Large intestine (tissue), 3 donors: ENCODE measurements around the gene PDZD2. TPM values are rescaled to one million over a fixed set of nuclear protein-coding genes. Genes with fewer than 3 reads are reported as not detected.
A peak's percentile ranks its signal among the peaks of the same experiment; 100 is the strongest.

ENCODE experiments used
- DNase-seq, 2 donors: peaks; one replicate each; pipeline versions ENCODE4 v3.0.0 to v3.0.0-alpha.2; 2013
- H3K27ac ChIP-seq: one replicate; pipeline ENCODE4 v1.5.1; 2013; ENCODE audit warnings: low read length
- H3K27me3 ChIP-seq: 2 replicates; pipeline ENCODE4 v1.6.1; 2013; ENCODE audit warnings: low read length; ENCODE audit not compliant: control insufficient read depth, insufficient read depth
- H3K36me3 ChIP-seq: 2 replicates; pipeline ENCODE4 v1.6.1; 2013; ENCODE audit warnings: low read length; ENCODE audit not compliant: control insufficient read depth, insufficient read depth
- H3K4me1 ChIP-seq: one replicate; pipeline ENCODE4 v1.6.1; 2013; ENCODE audit warnings: low read length; ENCODE audit not compliant: control insufficient read depth, insufficient read depth
- H3K4me3 ChIP-seq: one replicate; pipeline ENCODE4 v1.5.1; 2013; ENCODE audit warnings: low read length
- H3K9me3 ChIP-seq: one replicate; pipeline ENCODE4 v1.6.1; 2013; ENCODE audit warnings: mild to moderate bottlenecking, low read depth, low read length, moderate library complexity; ENCODE audit not compliant: control insufficient read depth
- WGBS: methylation state at CpG from one replicate; pipeline ENCODE4 v1.1.5; 2013; ENCODE audit warnings: low lambda C conversion rate; ENCODE audit not compliant: insufficient coverage; 5-methylcytosine and 5-hydroxymethylcytosine counted together
- polyA plus RNA-seq: library from polyadenylated mRNA; unstranded; fragments of 120-200 nt; gene quantifications from one replicate; pipeline ENCODE4 v1.2.1, GENCODE V29; 2013

PDZD2 gene
- polyA plus RNA-seq, 1 donor: 4.7 TPM

DNA sequence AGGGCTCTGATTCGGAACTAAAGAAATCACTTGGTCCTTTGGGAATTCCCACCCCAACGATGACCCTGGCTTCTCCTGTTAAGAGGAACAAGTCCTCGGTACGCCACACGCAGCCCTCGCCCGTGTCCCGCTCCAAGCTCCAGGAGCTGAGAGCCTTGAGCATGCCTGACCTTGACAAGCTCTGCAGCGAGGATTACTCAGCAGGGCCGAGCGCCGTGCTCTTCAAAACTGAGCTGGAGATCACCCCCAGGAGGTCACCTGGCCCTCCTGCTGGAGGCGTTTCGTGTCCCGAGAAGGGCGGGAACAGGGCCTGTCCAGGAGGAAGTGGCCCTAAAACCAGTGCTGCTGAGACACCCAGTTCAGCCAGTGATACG, 451.8 kb downstream of the PDZD2 start:
- Histone ChIP-seq H3K27me3 (no peaks in the 10 kb centered on the region), H3K27ac (no peak overlapping the region), H3K36me3 (peaks cover 2% of the 10 kb centered on the region), H3K4me3 (no peak overlapping the region), H3K4me1 (no peaks in the 10 kb centered on the region), H3K9me3 (peaks cover 2% of the 10 kb centered on the region)
- DNase-seq: no peak
- 80% methylated on average over 1 of the region's 17 CpGs for WGBS

DNA sequence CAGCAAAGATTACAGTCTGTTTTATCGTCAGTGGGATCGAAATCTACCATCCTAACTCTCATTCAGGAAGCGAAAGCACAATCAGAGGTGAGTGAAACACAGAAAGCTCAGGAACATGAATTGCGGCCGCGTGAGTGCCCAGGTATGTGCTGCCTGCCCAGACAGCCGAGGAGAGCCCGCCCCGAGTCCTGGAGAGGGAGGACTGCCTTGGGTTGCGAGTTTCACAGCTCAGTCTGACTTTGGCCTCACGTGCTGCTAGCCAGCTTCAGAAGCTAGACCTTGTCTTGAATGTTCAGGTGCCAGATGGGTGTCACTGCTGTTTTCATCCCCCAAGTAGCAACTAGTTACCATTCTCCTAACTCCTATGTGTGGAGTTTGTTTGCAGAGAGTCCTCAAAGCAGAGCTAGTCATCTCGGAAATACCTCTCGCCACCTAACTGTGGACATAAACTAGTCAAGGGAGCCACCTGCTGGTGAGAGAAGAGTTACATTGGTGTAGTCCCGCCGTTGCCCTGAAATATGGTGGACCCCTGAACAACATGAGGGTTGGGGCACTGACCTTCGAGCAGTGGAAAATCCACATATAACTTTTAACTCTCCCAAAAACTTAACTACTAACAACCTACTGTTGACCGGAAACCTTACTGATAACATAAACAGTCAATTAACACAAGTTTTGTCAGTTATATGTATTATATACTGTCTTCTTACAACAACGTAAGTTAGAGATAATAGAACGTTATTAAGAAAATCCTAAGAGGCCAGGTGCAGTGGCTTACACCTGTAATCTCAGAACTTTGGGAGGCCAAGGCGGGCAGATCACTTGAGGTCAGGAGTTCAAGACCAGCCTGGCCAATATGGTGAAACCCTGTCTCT, 454.2 kb downstream of the PDZD2 start:
- WGBS: no CpG with 5 or more reads among the region's 20 CpGs
- Histone ChIP-seq H3K36me3 (peaks cover 6% of the 10 kb centered on the region), H3K27me3 (no peaks in the 10 kb centered on the region), H3K9me3 (peaks cover 2% of the 10 kb centered on the region), H3K4me3 (no peak overlapping the region), H3K27ac (no peak overlapping the region), H3K4me1 (no peaks in the 10 kb centered on the region)
- DNase-seq: peak; percentile 36 to 46

DNA sequence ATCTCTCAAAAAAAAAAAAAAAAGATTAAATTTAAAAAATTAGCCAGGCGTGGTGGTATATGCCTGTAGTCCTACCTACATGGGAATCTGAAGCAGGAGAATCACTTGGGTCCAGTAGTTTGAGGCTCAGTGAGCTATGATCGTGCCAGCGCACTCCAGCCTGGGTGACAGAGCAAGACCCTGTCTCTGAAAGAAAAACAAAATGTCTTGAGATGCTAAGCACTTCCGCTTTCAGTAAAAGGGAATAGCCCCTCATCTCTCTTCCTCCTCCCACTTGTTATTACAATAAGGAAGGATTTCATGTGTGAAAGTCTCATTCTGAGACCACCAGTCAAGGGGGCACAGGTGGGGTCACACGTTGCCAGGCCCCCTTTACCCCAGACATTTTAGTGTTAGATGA, 455.8 kb downstream of the PDZD2 start:
- no peak overlapping the region for H3K4me3 ChIP-seq
- H3K9me3 ChIP-seq: peaks cover 2% of the 10 kb centered on the region
- no peak for DNase-seq
- H3K27ac ChIP-seq: no peak overlapping the region
- no peaks in the 10 kb centered on the region for H3K4me1 ChIP-seq
- H3K27me3 ChIP-seq: no peaks in the 10 kb centered on the region
- peaks cover 10% of the 10 kb centered on the region for H3K36me3 ChIP-seq
- no CpG with 5 or more reads among the region's 5 CpGs for WGBS

DNA sequence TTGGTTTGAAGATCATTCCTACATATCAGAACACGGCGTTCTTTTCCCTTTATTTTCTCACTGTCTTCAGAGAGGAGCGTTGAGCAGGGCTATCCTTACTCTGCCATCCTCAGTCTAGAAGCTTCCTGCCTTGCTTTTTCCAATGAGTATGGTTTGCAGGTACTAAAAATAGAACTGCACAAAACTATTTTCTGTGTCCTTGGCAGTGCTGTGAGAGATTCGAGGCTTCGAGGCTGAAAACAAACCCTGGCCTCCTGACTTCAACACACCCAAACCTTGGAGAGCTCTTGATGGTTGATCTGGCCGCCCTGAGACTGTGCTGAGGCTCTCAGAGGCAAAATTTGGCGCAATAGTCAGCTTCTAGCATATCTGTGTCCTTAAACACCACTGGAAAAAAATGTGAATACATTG, 456.3 kb downstream of the PDZD2 start:
- WGBS: 100% methylated on average over 1 of the region's 7 CpGs
- H3K27me3 ChIP-seq: no peaks in the 10 kb centered on the region
- peaks cover 2% of the 10 kb centered on the region for H3K9me3 ChIP-seq
- H3K27ac ChIP-seq: no peak overlapping the region
- H3K4me1 ChIP-seq: no peaks in the 10 kb centered on the region
- H3K36me3 ChIP-seq: peaks cover 10% of the 10 kb centered on the region
- DNase-seq: no peak
- H3K4me3 ChIP-seq: no peak overlapping the region

DNA sequence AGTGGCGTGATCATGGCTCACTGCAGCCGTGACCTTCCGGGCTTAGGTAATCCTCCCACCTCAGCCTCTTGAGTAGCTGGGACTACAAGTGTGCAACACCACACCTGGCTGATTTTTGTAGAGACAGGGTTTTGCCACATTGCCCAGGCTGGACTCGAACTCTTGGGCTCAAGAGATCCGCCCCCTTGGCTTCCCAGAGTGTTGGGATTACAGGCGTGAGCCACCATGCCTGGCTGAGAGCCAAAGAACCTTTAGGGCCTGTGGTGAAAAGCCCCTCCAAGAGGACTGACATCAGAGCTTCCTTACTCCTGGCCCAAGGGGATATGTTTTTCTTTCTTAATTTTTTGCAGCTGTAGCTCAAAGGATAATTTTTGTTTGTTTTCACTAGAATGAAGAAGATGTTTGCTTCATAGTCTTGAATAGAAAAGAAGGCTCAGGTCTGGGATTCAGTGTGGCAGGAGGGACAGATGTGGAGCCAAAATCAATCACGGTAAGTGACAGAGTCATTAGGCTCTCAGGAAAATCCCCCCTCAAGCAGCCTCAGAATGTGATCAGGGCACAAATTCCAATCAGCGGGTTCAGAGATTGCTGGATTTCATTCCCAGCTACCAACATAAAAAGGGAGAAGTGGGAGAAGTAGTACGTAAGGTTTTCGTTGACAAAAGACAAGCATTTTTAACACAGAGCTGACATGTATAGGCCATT, 458.1 kb downstream of the PDZD2 start:
- Histone ChIP-seq H3K4me1 (no peaks in the 10 kb centered on the region), H3K27me3 (no peaks in the 10 kb centered on the region), H3K27ac (no peak overlapping the region), H3K9me3 (peaks cover 2% of the 10 kb centered on the region), H3K4me3 (no peak overlapping the region), H3K36me3 (peaks cover 24% of the 10 kb centered on the region)
- 100% methylated on average over 2 of the region's 10 CpGs for WGBS
- no peak for DNase-seq

DNA sequence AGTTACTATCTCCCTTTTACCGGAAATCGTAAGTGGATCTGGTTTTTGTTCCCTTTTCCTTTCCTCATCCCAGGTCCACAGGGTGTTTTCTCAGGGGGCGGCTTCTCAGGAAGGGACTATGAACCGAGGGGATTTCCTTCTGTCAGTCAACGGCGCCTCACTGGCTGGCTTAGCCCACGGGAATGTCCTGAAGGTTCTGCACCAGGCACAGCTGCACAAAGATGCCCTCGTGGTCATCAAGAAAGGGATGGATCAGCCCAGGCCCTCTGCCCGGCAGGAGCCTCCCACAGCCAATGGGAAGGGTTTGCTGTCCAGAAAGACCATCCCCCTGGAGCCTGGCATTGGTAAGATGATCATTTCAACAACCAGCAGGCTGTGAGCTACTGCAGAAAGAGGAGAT, 459.4 kb downstream of the PDZD2 start:
- Histone ChIP-seq H3K4me3 (no peak overlapping the region), H3K36me3 (peaks cover 33% of the 10 kb centered on the region), H3K9me3 (no peaks in the 10 kb centered on the region), H3K4me1 (no peaks in the 10 kb centered on the region), H3K27ac (peak overlapping the region; percentile 3), H3K27me3 (no peaks in the 10 kb centered on the region)
- no peak for DNase-seq
- WGBS: no CpG with 5 or more reads among the region's 9 CpGs

DNA sequence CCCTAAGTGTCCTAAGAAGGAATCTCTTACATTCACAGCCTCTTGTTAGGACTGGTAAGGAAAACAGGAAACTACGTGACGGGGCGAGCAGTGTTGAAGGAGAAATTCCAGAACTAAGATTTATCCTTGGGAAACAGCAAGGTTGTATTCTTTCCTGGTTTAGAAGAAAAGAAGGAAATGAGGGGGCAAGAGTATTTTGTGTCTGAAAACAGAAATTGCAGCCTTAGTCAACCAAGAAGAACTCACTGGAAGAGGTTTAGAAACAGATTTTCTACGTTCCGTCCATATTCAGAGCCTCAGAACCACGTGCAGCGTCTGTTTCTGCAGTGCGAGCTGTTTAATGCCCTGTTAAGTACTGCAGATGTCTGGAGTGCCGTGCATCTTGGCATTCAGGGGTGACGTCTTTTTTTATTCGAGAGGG, 460.0 kb downstream of the PDZD2 start:
- no peaks in the 10 kb centered on the region for H3K9me3 ChIP-seq
- H3K4me1 ChIP-seq: no peaks in the 10 kb centered on the region
- peaks cover 37% of the 10 kb centered on the region for H3K36me3 ChIP-seq
- WGBS: 47% methylated on average over 3 of the region's 11 CpGs
- H3K27ac ChIP-seq: no peak overlapping the region
- peak in 1 of 2 donors; percentile 18 for DNase-seq
- no peaks in the 10 kb centered on the region for H3K27me3 ChIP-seq
- no peak overlapping the region for H3K4me3 ChIP-seq

DNA sequence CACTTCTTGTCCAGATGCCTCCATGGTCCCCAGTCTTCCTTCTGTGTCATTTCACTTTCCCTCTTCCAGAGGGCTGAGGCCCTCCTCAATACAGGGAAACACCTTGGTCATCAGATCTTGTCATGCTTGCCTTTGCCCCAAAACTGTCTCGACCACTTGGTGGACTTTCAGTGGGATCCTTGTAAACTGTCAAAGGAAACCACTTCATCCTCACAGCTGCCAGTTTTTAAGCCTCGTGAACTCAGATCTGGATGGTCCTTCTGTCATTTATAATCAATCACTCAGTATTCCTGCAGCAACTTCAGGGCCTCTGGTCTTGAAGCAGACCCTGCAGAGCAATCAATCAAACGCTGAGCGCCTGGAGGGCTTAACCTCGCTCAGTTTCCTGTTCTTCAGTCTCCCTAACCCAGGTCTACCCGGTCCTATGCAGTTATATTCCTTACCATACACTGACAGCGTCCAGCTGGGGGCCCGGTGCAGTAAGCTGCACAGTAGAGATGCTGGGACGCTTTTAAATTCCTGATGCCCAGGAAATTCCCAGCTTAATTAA, 460.6 kb downstream of the PDZD2 start:
- Histone ChIP-seq H3K4me3 (no peak overlapping the region), H3K27me3 (no peaks in the 10 kb centered on the region), H3K9me3 (no peaks in the 10 kb centered on the region), H3K27ac (peak overlapping the region; percentile 5), H3K36me3 (peaks cover 42% of the 10 kb centered on the region), H3K4me1 (no peaks in the 10 kb centered on the region)
- no peak for DNase-seq
- WGBS: no CpG with 5 or more reads among the region's 9 CpGs

DNA sequence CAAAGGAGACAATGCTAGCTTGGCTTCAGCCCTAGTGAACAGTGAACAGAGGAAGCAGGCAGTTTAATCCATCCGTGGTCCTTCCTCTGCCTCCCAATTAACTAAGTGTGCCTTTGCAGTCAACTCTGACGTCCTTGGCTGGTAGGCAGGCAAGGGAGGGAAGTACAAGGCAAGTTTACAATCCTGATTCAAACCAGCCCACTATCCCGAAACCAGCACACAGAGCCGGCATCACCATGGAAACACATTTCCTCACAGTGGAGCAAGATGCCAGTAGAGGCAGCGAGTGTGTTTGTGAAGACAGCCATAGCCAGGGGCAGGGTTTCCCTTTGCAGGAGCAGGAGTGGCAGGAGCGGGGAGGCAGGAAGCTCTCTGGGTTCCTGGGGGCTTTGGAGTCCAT, 461.3 kb downstream of the PDZD2 start:
- Histone ChIP-seq H3K4me3 (no peak overlapping the region), H3K27me3 (no peaks in the 10 kb centered on the region), H3K9me3 (no peaks in the 10 kb centered on the region), H3K36me3 (peaks cover 47% of the 10 kb centered on the region), H3K4me1 (no peaks in the 10 kb centered on the region), H3K27ac (no peak overlapping the region)
- no peak for DNase-seq
- WGBS: no CpG with 5 or more reads among the region's 6 CpGs

DNA sequence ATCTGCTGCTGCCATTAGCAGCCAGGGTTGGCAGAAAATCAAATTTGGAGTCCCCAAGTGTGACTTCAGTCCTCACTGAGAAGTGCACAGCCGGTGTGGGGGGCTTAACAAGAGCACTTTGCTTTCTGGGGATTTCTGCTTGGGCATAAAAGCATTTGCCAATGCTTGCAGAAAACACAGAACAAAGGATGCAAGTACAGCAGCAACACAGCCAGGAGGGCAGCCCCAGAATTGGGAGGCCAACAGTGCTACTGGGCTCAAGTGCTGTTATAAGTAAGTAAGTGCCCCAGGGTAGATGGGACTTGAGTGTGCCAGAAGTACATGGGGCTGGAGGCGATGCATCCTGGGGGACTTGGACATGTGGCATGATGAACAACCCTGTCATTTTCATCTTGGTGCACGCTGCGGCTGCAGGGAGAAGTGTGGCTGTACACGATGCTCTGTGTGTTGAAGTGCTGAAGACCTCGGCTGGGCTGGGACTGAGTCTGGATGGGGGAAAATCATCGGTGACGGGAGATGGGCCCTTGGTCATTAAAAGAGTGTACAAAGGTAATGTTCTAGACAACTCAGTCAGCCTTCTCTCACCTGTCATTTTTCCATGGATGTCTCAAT, 461.9 kb downstream of the PDZD2 start:
- no peaks in the 10 kb centered on the region for H3K27me3 ChIP-seq
- H3K4me3 ChIP-seq: no peak overlapping the region
- WGBS: 100% methylated on average over 1 of the region's 8 CpGs
- H3K9me3 ChIP-seq: no peaks in the 10 kb centered on the region
- DNase-seq: no peak
- no peak overlapping the region for H3K27ac ChIP-seq
- peaks cover 47% of the 10 kb centered on the region for H3K36me3 ChIP-seq
- H3K4me1 ChIP-seq: no peaks in the 10 kb centered on the region
